ENCODE data around the gene AP1M1. TPM values are rescaled to one million over a fixed set of nuclear protein-coding genes. Genes with fewer than 3 reads are reported as not detected.

The AP1M1 gene
- total RNA-seq, 2 donors from 2014 or later: 77.5 to 121 TPM

DNA sequence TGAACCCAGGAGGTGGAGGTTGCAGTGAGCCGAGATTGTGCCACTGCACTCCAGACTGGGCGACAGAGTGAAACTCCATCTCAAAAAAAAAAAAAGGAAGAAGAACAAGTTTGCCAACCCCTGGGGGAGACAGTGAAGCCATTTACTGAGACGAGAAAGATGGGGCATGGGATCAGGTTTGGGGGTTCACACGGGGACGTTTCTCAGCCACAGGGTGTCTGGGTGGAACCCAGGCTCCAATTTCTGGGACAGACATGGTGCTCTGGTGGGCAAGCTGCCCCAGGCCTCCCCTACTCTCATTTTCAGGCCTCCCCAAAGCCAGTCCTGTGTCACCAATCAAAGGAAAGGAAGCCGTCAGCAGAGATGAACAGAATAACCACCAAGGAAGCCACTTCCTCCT, 40.8 kb upstream of the AP1M1 start:
- TF ChIP-seq, protein P1, sequence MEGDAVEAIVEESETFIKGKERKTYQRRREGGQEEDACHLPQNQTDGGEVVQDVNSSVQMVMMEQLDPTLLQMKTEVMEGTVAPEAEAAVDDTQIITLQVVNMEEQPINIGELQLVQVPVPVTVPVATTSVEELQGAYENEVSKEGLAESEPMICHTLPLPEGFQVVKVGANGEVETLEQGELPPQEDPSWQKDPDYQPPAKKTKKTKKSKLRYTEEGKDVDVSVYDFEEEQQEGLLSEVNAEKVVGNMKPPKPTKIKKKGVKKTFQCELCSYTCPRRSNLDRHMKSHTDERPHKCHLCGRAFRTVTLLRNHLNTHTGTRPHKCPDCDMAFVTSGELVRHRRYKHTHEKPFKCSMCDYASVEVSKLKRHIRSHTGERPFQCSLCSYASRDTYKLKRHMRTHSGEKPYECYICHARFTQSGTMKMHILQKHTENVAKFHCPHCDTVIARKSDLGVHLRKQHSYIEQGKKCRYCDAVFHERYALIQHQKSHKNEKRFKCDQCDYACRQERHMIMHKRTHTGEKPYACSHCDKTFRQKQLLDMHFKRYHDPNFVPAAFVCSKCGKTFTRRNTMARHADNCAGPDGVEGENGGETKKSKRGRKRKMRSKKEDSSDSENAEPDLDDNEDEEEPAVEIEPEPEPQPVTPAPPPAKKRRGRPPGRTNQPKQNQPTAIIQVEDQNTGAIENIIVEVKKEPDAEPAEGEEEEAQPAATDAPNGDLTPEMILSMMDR (IDR thresholded peaks at IDR 0.05): no peak
- no peak for ATAC-seq (ENCODE audit: insufficient number of reproducible peaks, low FRiP score, low read depth)
- Histone ChIP-seq H3K4me3 (no peak overlapping the region), H3K27ac (no peak overlapping the region), H3K4me1 (ENCODE audit: control insufficient read depth in 1 of 2, low read depth in 2 of 2) (no peaks in the 10 kb centered on the region), H3K36me3 (no peaks in the 10 kb centered on the region), H3K27me3 (replicated peaks; ENCODE audit: insufficient read depth) (no peaks in the 10 kb centered on the region), H3K9me3 (no peaks in the 10 kb centered on the region)
- DNase-seq (ENCODE audit: low spot score): no peak

DNA sequence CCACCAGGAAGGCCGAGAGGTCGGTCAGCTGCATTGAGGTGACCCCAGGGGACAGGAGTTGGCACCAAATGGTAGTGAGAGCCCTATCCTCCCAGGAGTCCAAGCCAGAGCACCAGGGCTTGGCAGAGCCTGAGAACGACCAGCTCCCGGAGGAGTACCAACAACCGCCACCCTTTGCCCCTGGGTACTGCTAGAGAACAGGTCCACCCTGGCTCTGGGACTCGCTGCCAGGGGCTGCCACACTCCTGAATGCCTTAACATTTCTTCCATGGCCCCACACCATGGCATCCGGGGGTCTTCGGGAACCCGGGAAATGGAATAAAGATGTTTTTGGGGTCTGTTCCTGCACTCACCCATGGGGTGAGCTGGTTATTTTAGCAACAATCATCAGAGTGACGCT, 40.1 kb upstream of the AP1M1 start:
- DNase-seq (ENCODE audit: low spot score) (no peak), ATAC-seq (ENCODE audit: insufficient number of reproducible peaks, low FRiP score, low read depth) (no peak)
- Histone ChIP-seq H3K4me3 (no peak overlapping the region), H3K27me3 (replicated peaks; ENCODE audit: insufficient read depth) (no peaks in the 10 kb centered on the region), H3K9me3 (no peaks in the 10 kb centered on the region), H3K36me3 (no peaks in the 10 kb centered on the region), H3K4me1 (ENCODE audit: control insufficient read depth in 1 of 2, low read depth in 2 of 2) (no peaks in the 10 kb centered on the region), H3K27ac (no peak overlapping the region)
- TF ChIP-seq, protein P1 (IDR thresholded peaks at IDR 0.05): no peak

DNA sequence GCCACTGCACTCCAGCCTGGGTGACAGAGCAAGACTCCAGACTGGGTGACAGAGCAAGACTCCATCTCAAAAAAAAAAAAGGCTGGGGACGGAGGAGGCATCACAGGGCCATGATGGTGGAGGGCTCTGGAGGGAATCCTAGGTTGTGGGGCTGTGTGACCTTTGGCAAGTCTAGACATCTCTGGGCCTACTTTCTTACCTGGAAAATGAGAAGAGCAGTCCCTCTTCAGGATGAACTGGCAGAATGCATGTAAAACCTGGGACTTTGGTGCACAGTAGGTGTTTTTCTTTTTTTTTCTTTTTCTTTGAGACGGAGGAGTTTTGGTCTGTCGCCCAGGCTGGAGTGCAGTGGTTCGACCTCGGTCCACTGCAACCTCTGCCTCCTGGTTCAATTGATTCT, 38.1 kb upstream of the AP1M1 start:
- TF ChIP-seq, protein P1 (IDR thresholded peaks at IDR 0.05): no peak
- ATAC-seq (ENCODE audit: insufficient number of reproducible peaks, low FRiP score, low read depth): no peak
- no peak for DNase-seq (ENCODE audit: low spot score)
- H3K36me3 ChIP-seq: no peaks in the 10 kb centered on the region
- H3K9me3 ChIP-seq: no peaks in the 10 kb centered on the region
- H3K27me3 ChIP-seq (replicated peaks; ENCODE audit: insufficient read depth): no peaks in the 10 kb centered on the region
- H3K4me3 ChIP-seq: no peak overlapping the region
- no peak overlapping the region for H3K27ac ChIP-seq
- no peaks in the 10 kb centered on the region for H3K4me1 ChIP-seq (ENCODE audit: control insufficient read depth in 1 of 2, low read depth in 2 of 2)

DNA sequence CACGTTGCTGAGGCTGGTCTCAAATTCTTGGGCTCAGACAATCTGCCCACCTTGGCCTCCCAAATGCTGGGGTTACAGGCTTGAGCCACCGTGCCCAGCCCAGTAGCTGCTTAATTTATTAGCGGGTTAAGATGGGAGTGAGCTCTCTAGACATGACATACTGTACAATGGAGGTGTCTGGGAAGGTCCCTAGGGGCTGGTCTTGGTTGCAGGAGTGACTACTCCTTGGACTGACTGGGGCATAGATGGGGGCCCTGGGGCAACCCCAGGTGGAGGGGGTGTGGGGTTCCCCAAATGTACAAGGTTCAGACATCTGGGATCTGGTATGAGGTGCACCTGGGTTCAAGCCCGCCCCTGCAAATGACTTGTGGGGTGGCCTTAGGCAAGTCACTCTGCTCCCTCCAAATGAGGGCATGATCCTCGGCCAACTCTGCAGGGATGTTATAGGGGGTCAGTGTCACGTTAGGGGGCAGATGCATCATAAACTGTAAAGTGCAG, 37.2 kb upstream of the AP1M1 start:
- H3K4me3 ChIP-seq: no peak overlapping the region
- DNase-seq (ENCODE audit: low spot score): no peak
- no peaks in the 10 kb centered on the region for H3K36me3 ChIP-seq
- H3K4me1 ChIP-seq (ENCODE audit: control insufficient read depth in 1 of 2, low read depth in 2 of 2): no peaks in the 10 kb centered on the region
- ATAC-seq (ENCODE audit: insufficient number of reproducible peaks, low FRiP score, low read depth): no peak
- TF ChIP-seq, protein P1 (IDR thresholded peaks at IDR 0.05): no peak
- no peak overlapping the region for H3K27ac ChIP-seq
- H3K9me3 ChIP-seq: no peaks in the 10 kb centered on the region
- H3K27me3 ChIP-seq (replicated peaks; ENCODE audit: insufficient read depth): no peaks in the 10 kb centered on the region

DNA sequence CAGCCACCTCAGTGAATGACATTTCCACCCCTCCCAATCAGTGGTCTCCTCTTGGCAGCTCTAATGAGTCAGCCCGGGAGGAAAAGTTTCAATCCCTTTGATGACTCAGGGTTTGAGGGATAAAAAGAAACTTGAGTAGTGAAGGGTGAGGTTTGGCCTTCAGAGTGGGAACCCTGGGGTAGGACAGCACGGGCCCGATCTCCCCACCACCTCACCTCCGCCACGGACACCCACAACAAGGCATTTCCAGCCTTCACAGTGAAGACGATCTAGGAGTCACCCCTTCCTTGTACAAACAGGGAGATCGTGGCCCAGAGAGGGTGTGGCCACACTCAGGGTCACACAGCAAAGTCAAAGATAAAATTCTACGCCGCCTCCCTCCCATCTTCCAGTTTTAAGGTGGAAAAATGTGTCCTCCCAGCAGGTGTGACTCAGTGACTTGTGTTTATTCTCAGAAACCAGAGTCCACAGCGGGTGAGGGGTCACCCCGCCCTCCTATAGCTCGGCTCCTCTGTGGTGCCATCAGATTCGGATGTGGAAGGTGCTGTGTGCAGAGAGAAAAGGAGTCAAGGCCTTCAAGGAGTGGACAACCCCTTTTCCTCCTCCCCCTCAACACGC, 36.7 kb upstream of the AP1M1 start:
- TF ChIP-seq, protein P1 (IDR thresholded peaks at IDR 0.05): no peak

More for the DNA sequence above, 36.7 kb upstream of the AP1M1 start:
- ATAC-seq (ENCODE audit: insufficient number of reproducible peaks, low FRiP score, low read depth) (no peak), DNase-seq (ENCODE audit: low spot score) (no peak)
- no peaks in the 10 kb centered on the region for H3K9me3 ChIP-seq
- no peaks in the 10 kb centered on the region for H3K27me3 ChIP-seq (replicated peaks; ENCODE audit: insufficient read depth)
- H3K36me3 ChIP-seq: no peaks in the 10 kb centered on the region
- no peak overlapping the region for H3K4me3 ChIP-seq
- H3K27ac ChIP-seq: no peak overlapping the region
- H3K4me1 ChIP-seq (ENCODE audit: control insufficient read depth in 1 of 2, low read depth in 2 of 2): no peaks in the 10 kb centered on the region

Data from thoracic aorta (tissue), 2 donors.